GM10847 (cell line): ENCODE measurements around the gene USP44.

Experiments used
- POLR2A ChIP-seq: IDR thresholded peaks from 2 replicates; pipeline ENCODE4 v1.6.1; 2011; ENCODE audit not compliant: insufficient read length; ENCODE audit errors: extremely low read depth

USP44 gene

DNA sequence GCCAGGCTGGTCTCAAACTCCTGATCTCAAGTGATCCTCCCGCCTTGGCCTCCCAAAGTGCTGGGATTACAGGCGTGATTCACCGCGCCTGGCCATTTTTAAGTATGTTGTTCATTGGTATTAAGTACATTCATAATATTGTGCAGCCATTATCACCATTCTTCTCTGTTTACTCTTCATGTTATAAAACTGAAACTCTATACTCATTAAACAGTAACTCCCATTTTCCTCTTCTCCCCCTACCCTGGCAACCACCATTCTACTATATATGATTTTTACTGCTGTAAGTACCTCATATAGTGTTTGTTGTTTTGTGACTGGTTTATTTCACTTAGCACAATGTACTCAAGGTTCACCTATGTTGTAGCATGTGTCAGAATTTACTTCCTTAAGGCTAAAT lies 54.2 kb downstream of the USP44 start:
- no peak for TF ChIP-seq POLR2A

DNA sequence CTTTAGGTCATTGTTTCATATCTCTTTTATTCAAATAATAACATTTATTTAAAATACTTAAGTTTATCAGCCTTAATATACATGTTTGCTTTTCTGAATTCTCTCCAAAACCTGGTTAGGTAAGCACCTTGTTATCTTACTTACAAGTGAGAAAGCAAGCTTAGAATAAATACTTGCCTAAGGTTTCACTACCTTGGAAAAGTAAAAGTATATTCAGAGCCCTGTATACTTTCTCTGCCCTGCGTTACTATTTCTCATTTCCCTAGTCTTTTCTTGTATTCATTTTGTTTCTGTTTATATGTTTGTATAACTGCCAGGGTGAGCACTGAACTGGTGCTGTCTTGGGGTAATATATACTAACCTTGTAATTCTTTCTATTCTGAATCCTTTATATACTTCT lies 55.8 kb downstream of the USP44 start:
- TF ChIP-seq POLR2A = no peak

DNA sequence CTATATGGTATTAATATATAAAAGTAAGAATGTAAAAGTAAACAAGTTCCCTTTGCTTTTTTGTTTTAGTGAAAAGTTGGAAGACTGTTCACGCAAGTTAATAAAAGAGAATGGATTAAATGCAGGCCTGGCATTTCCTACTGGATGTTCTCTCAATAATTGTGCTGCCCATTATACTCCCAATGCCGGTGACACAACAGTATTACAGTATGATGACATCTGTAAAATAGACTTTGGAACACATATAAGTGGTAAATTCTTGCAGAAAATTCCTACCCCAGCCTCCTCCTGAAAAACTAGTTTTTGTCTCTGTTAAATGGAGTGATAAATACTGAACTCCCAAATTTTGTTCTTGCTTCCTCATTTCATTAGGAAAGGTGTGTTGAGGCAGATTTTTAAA lies 56.4 kb downstream of the USP44 start:
- no peak for TF ChIP-seq POLR2A

DNA sequence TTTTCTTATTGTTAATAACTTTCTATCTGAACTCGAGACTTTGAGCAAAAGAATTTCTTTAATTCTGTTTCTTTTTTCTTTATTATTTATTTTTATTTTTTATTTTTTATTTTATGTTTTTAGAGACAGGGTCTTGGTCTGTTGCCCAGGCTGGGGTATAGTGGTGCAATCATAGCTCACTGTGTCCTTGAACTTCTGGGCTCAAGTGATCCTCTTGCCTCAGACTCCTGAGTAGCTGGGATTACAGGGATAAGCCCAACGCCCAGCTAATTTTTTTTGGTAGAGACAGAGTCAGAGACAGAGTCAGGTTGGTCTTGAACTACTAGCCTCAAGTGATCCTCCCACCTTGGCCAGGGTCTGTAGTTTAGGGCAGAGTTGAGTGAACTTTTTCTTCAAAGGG lies 58.8 kb downstream of the USP44 start:
- TF ChIP-seq POLR2A = no peak

DNA sequence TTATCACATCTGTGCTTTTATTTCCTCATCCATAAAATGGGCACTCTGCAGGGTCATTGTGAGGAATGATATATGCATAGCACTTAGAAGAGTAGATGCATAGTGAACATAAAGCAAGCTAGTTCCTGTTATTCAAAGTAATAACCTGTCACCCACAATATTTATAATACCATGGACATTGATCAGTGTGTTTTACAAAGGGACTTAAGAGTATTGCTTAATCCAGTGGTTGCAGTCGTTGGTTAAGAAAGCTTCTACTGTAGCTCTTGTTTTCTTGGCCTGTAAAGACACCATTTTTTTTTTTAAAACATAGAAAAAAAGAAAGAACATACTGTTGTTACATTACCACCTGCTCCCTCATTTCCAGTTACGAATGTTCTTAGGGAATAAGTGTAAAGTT lies 64.3 kb downstream of the USP44 start:
- TF ChIP-seq POLR2A = no peak

DNA sequence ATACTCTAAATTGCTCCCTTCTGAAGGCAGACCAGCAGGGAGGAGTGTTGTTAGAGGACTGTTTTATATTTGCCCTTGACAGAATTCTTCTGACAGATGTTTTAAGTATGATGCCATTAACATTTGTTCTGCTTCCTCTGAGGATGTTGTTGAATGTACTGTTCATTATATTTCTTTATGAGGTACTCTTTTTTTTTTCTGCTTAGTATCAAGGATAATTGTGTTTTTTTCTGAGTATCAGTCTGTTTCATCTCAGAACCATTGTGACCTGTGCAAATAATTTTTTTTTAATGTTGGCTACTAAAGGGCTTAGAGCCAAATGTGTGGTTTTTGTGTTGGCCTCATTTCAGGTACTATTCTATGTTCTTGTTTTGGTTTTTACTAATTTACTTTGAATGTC lies 66.8 kb downstream of the USP44 start:
- TF ChIP-seq POLR2A = no peak

DNA sequence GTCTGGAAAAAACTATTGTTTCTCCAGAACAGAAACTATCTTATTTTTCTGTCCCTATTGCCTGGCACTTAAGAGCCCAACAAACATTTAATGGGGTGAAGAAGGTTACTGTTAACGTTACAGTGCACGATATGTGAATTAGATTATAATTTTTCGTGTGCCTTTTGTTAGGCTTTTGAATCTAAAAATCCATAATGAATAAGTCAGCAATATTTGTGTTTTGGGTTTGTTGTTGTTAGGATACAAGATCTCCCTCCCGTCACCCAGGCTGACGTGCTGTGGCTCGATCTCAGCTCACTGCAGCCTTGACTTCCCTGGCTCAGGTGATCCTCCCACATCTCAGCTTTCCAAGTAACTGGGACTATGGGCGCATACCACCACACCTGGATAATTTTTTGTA lies 69.4 kb downstream of the USP44 start:
- TF ChIP-seq POLR2A = no peak

DNA sequence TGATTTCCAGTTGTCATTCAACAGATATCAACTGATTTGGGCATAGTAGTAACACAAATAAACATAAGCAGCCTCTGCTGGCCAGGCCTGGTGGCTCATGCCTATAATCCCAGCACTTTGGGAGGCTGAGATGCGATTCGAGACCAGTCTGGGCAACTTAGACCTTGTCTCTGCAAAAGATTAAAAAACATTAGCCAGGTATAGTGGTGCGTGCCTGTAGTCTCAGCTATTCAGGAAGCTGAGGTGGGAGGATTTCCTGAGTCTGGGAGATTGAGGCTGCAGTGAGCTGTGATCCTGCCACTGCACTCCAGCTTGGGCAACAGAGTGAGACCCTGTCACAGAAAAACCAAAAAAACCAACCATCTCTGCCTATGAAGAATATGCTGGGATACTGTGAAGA lies 70.2 kb downstream of the USP44 start:
- TF ChIP-seq POLR2A = no peak

DNA sequence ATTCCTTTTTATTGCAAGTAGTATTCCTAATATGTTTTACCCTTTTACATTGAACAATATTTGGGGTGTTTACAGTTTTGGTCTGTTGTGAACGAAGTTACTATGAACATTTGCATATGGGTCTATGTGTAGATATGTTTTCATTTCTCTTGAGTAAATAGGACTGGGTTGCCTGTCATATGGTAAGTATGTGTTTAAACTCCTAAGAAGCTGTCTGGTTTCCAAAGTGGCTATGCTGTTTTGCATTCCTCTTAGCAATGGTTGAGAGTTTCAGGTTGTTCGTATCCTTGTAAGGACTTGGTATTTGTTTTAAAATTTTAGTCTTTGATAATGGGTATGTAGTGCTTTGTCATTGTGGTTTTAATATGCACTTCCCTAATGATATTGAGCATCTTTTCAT lies 71.0 kb downstream of the USP44 start:
- TF ChIP-seq POLR2A = no peak

DNA sequence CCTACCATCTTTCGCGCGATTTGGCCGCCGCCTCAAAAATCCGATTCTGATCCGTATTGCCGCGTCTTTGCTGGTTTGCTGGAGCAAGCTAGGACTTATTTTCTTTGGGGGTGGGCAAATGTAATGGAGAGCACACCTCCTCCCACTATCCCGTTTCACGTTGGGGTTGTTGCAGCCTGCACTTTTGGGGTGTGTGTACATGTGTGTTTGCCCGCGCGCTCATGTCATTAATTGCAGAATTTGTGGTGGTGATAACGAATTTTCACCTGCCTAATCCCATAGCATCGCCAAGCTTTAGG lies 76.7 kb downstream of the USP44 start:
- no peak for TF ChIP-seq POLR2A

DNA sequence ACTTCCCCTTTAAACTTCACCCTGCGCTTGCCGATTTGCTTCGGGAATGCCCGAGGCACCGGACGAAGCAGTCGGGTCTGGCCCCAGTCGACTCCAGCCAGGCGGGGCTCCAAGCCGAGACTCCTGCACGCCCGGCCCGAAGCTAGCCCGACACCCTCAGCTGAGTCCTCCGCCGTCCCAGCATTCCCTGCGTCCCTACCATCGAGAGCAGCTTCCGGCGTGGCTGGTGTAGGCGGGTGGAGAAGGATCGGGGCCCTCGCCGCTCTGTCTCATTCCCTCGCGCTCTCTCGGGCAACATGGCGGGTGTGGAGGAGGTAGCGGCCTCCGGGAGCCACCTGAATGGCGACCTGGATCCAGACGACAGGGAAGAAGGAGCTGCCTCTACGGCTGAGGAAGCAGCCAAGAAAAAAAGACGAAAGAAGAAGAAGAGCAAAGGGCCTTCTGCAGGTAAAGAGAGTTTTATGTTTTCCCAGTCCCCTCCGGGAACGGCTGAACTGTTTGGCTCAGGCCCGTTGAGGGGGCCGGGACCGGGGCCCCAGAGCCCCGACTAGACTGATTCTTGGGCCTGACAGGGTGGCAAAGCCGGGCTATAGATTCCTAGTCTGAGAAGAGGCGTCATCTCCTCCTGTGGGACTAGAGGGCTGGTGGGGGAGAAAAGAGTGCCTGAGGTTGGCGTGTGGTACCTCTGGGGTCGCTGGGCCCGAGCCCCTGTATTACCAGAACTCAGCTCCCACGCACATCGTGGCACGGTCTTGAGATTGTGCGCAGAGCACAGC lies 77.2 kb downstream of the USP44 start, which contains the start of gene METAP2:
Gene METAP2 (plus strand): TSS at position 269 of the 776 bp plus-strand sequence. CDS start 28 bp downstream, at position 297.
- TF ChIP-seq POLR2A = peak; percentile 97

DNA sequence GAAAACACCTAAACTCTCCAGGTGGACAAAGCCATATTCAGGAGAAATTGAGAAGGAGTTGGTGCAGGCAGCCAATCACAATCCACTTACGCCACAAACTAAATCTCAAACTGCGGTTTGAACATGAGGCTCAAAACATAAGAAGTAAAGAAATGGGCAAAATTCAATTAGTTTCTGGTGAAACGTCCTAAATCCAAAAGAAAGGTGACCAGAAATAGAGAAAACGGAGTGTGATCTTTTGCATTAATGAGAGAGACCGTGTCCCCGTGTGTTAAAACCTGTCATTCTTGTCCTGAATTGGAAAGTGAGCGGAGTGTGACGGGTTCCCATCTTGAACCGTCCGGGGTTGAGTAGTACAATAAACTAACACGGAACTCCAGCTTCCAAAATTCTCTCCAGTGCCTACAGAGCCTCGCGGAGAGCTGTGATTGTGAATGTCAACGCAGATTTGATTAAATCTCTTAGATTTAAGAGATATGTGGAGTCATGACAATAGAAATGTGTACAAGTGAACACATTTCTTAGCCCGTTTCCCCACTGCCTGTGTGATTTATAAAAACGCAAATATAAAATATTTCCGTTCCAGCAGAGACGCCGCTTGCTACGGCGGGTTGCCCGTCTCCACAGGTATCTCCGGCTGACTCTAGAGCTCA lies 77.9 kb downstream of the USP44 start:
- no peak for TF ChIP-seq POLR2A

DNA sequence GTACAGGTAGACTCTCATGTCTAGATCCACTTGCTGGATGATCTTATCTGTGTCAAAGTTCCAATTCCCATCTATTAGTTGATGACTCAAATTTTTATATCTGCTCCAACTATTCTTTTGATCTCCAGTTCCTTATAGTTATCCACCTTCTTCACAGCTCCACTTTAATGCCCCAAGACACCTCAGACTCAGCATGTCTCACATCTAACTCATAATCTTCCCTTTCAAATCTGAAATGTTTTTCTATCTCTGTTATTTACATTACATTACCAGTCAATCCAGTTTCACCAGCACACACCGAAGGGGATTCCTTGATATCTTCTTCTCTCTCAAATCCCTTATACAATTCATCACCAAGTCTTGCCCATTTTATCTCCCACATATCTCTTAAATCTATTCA lies 81.0 kb downstream of the USP44 start:
- TF ChIP-seq POLR2A = no peak
